ENCODE measurements around the gene ATAT1. TPM values are rescaled to one million over a fixed set of nuclear protein-coding genes. Genes with fewer than 3 reads are reported as not detected.
A peak's percentile ranks its signal among the peaks of the same experiment; 100 is the strongest.

ATAT1 gene
- total and polyA plus RNA-seq, 9 of the 15 experiments (the other 6 are each of a cell fraction or from before 2014, with no cell fraction given) = 0.65 to 5.8 (median 1.6) TPM

DNA sequence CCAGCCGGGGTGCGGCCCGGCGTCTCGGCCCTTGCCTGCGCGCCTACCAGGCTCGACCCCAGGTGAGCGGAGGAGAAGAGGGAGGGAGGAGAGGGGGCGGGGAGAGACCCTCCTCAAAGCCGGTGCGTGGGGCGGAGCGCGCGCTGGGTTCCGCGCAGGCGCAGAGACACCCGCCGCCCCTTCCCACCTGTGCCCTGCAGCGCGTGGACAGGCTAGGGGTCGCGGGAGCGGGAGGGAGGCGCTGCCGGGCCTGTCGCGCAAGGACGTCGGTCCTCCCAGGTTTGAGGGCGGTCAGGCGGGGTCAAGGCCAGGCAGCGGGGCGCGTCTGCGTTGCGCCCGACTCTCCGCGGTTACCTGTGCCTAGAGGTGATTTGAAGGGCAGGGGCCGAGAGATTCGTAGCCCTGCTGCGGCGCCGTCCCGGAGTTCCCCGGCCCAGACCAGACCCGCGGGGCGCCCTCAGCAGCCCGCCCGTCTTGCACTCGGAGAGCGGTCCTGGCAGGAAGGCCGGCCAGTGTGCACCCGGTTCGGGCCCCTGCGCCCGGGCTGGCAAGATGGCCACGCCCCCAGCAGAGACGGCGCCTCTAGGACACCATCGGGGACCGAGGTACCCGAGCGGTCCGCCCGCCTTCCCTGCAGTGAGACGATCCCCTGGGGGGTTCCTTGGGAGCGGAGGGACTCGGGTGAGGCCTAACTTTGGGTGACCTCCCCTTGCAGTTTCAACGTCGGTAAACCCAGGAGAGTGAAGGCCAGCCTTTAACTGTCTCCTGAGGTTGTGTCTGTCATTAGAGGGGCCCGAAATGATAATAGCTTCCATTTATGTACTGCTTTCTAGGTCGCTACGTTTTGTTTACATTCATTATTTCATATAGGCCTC, 20.8 kb downstream of the ATAT1 start (continued):
- TF ChIP-seq, protein P1, sequence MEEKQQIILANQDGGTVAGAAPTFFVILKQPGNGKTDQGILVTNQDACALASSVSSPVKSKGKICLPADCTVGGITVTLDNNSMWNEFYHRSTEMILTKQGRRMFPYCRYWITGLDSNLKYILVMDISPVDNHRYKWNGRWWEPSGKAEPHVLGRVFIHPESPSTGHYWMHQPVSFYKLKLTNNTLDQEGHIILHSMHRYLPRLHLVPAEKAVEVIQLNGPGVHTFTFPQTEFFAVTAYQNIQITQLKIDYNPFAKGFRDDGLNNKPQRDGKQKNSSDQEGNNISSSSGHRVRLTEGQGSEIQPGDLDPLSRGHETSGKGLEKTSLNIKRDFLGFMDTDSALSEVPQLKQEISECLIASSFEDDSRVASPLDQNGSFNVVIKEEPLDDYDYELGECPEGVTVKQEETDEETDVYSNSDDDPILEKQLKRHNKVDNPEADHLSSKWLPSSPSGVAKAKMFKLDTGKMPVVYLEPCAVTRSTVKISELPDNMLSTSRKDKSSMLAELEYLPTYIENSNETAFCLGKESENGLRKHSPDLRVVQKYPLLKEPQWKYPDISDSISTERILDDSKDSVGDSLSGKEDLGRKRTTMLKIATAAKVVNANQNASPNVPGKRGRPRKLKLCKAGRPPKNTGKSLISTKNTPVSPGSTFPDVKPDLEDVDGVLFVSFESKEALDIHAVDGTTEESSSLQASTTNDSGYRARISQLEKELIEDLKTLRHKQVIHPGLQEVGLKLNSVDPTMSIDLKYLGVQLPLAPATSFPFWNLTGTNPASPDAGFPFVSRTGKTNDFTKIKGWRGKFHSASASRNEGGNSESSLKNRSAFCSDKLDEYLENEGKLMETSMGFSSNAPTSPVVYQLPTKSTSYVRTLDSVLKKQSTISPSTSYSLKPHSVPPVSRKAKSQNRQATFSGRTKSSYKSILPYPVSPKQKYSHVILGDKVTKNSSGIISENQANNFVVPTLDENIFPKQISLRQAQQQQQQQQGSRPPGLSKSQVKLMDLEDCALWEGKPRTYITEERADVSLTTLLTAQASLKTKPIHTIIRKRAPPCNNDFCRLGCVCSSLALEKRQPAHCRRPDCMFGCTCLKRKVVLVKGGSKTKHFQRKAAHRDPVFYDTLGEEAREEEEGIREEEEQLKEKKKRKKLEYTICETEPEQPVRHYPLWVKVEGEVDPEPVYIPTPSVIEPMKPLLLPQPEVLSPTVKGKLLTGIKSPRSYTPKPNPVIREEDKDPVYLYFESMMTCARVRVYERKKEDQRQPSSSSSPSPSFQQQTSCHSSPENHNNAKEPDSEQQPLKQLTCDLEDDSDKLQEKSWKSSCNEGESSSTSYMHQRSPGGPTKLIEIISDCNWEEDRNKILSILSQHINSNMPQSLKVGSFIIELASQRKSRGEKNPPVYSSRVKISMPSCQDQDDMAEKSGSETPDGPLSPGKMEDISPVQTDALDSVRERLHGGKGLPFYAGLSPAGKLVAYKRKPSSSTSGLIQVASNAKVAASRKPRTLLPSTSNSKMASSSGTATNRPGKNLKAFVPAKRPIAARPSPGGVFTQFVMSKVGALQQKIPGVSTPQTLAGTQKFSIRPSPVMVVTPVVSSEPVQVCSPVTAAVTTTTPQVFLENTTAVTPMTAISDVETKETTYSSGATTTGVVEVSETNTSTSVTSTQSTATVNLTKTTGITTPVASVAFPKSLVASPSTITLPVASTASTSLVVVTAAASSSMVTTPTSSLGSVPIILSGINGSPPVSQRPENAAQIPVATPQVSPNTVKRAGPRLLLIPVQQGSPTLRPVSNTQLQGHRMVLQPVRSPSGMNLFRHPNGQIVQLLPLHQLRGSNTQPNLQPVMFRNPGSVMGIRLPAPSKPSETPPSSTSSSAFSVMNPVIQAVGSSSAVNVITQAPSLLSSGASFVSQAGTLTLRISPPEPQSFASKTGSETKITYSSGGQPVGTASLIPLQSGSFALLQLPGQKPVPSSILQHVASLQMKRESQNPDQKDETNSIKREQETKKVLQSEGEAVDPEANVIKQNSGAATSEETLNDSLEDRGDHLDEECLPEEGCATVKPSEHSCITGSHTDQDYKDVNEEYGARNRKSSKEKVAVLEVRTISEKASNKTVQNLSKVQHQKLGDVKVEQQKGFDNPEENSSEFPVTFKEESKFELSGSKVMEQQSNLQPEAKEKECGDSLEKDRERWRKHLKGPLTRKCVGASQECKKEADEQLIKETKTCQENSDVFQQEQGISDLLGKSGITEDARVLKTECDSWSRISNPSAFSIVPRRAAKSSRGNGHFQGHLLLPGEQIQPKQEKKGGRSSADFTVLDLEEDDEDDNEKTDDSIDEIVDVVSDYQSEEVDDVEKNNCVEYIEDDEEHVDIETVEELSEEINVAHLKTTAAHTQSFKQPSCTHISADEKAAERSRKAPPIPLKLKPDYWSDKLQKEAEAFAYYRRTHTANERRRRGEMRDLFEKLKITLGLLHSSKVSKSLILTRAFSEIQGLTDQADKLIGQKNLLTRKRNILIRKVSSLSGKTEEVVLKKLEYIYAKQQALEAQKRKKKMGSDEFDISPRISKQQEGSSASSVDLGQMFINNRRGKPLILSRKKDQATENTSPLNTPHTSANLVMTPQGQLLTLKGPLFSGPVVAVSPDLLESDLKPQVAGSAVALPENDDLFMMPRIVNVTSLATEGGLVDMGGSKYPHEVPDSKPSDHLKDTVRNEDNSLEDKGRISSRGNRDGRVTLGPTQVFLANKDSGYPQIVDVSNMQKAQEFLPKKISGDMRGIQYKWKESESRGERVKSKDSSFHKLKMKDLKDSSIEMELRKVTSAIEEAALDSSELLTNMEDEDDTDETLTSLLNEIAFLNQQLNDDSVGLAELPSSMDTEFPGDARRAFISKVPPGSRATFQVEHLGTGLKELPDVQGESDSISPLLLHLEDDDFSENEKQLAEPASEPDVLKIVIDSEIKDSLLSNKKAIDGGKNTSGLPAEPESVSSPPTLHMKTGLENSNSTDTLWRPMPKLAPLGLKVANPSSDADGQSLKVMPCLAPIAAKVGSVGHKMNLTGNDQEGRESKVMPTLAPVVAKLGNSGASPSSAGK (IDR thresholded peaks at IDR 0.05) = peak; percentile 30
- TF ChIP-seq, protein P2, sequence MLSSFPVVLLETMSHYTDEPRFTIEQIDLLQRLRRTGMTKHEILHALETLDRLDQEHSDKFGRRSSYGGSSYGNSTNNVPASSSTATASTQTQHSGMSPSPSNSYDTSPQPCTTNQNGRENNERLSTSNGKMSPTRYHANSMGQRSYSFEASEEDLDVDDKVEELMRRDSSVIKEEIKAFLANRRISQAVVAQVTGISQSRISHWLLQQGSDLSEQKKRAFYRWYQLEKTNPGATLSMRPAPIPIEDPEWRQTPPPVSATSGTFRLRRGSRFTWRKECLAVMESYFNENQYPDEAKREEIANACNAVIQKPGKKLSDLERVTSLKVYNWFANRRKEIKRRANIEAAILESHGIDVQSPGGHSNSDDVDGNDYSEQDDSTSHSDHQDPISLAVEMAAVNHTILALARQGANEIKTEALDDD (IDR thresholded peaks at IDR 0.05) = no peak
- TF ChIP-seq ZNF644 (tag; IDR thresholded peaks at IDR 0.05; ENCODE audit: low read depth) (no peak), TBP (optimal IDR thresholded peaks at IDR 0.05; ENCODE audit: low read depth, low read length) (peak; percentile 60), TCF3 (CRISPR knock-in tag; IDR thresholded peaks at IDR 0.05) (no peak)
- TF ChIP-seq, protein P3, sequence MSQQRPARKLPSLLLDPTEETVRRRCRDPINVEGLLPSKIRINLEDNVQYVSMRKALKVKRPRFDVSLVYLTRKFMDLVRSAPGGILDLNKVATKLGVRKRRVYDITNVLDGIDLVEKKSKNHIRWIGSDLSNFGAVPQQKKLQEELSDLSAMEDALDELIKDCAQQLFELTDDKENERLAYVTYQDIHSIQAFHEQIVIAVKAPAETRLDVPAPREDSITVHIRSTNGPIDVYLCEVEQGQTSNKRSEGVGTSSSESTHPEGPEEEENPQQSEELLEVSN (IDR thresholded peaks at IDR 0.05; ENCODE audit: borderline replicate concordance in 1 of 2, extremely low read depth in 1 of 2, insufficient read depth in 1 of 2, insufficient read length in 1 of 2, low read depth in 1 of 2, low read length in 1 of 2, poor library complexity in 1 of 2, severe bottlenecking in 1 of 2) = peak in 1 of 2 experiments; percentile 61
- TF ChIP-seq, protein P4, sequence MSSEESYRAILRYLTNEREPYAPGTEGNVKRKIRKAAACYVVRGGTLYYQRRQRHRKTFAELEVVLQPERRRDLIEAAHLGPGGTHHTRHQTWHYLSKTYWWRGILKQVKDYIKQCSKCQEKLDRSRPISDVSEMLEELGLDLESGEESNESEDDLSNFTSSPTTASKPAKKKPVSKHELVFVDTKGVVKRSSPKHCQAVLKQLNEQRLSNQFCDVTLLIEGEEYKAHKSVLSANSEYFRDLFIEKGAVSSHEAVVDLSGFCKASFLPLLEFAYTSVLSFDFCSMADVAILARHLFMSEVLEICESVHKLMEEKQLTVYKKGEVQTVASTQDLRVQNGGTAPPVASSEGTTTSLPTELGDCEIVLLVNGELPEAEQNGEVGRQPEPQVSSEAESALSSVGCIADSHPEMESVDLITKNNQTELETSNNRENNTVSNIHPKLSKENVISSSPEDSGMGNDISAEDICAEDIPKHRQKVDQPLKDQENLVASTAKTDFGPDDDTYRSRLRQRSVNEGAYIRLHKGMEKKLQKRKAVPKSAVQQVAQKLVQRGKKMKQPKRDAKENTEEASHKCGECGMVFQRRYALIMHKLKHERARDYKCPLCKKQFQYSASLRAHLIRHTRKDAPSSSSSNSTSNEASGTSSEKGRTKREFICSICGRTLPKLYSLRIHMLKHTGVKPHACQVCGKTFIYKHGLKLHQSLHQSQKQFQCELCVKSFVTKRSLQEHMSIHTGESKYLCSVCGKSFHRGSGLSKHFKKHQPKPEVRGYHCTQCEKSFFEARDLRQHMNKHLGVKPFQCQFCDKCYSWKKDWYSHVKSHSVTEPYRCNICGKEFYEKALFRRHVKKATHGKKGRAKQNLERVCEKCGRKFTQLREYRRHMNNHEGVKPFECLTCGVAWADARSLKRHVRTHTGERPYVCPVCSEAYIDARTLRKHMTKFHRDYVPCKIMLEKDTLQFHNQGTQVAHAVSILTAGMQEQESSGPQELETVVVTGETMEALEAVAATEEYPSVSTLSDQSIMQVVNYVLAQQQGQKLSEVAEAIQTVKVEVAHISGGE (CRISPR knock-in tag; IDR thresholded peaks at IDR 0.05) = peak in 2 of 3 experiments; percentile 4 to 47; a peak in 1 of 6 replicates

Data from K562 (cell line).